ENCODE measurements around the gene SH3BGRL3.
"Not testable (repeated sequence)": the region's sequence is repeated elsewhere in the genome, so short reads cannot be mapped to it uniquely, and the experiment has no call there.

The SH3BGRL3 gene

DNA sequence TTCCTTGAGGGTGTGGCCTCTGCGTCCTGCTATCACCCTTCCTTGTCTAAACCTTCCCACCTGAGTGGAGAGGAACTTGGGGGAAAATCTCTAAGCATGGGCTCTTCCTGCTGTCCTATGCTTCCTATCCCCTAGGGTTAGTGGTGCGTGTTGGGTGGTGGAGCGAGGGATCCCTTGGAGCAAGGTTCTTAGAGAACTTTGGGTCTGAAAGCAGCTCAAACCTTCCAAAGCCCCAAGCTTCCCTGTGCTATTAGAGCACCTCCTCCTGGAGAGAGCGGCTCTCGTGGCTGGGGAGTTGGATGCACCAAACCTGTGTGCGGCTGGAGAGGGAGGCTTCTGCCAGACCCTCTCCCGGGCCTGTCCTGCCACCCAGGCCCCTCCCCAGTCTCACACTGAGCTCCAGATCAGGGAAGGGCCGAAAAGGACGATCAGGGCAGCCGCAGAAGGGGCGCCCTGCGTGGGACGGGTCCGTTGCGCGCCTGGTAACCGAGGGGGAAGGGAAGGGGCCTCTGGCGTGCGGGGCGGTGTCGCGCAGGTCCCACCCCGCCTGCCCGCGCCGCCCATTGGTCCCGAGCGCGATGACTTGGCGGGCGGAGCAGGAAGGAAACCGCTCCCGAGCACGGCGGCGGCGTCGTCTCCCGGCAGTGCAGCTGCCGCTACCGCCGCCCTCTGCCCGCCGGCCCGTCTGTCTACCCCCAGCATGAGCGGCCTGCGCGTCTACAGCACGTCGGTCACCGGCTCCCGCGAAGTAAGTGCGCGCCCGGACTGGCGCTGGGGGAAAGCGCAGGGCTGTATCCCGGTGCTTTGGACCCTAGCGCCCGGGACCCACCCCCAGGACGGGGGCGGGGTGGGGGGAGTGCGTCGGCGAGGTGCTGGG lies at the start of gene SH3BGRL3:
SH3BGRL3 (plus strand) TSS at position 631 of the 877 bp plus-strand sequence; CDS start at position 701, 70 bp downstream.
- TF ChIP-seq ISL1 (CRISPR knock-in tag; IDR thresholded peaks at IDR 0.05) (no peak), ESRRG (CRISPR knock-in tag; IDR thresholded peaks at IDR 0.05) (no peak), TOX (CRISPR knock-in tag; IDR thresholded peaks at IDR 0.05; ENCODE audit: borderline replicate concordance) (no peak), OSR1 (CRISPR knock-in tag; IDR thresholded peaks at IDR 0.05) (no peak), RARB (CRISPR knock-in tag; IDR thresholded peaks at IDR 0.05) (no peak), GLIS3 (CRISPR knock-in tag; IDR thresholded peaks at IDR 0.05) (peak; percentile 18; the same call in 1 of the 2 replicates)
- peak; percentile 83 for ATAC-seq

- ATAC-seq: not testable (repeated sequence)
Observed at GRCh38 chr1:26230682-26231081, 49.2 kb upstream of the SH3BGRL3 start.

DNA sequence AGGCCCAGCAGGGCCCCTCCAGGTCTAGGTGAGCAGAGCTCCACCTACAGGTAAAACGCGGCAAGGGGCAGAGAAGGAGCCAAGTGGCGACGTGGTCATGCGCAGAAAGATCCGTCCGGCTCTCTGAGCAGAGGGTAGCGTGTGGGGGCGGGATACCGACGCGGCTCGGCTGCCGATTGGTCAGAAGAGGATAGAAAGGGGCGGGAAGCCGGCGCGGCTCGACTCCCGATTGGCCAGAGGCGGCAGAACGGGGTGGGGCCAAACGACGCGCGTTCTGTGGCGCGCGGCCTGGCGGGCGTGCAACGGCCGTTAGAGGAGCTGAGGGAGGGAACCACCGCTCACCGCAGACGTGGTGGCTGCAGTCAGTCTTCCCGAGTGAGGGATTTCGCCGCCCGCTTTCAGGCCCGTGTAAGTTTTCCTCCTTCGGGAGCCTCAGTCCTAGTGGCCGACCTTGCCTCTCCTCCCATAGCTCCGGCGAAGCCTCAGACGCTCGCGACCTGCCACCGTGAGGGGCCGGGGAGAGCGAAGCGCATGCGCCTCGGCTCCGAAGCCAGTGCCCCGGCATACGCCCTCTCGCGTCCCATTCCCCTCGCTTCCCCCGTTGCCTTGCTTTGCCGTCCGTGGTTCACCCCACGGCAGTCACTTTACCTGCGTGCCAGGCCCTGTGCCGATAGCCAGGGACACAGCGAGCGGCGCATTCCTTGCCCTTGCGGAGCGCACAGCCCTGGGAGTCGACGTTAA lies 45.8 kb upstream of the SH3BGRL3 start, which contains the start of gene CEP85:
CEP85 (plus strand) TSS at position 298 of the 741 bp plus-strand sequence. CDS start 5,584 bp downstream, outside the sequence.
- no peak for TF ChIP-seq RARB (CRISPR knock-in tag; IDR thresholded peaks at IDR 0.05)
- no peak for TF ChIP-seq ISL1 (CRISPR knock-in tag; IDR thresholded peaks at IDR 0.05)
- no peak for TF ChIP-seq BACH2 (CRISPR knock-in tag; IDR thresholded peaks at IDR 0.05; ENCODE audit: borderline replicate concordance)
- no peak for TF ChIP-seq ZFP30 (CRISPR knock-in tag; IDR thresholded peaks at IDR 0.05)
- TF ChIP-seq TSHZ2 (CRISPR knock-in tag; IDR thresholded peaks at IDR 0.05): no peak
- ATAC-seq: peak; percentile 97

GRCh38 chr1:26234644-26235370 lies 45.1 kb upstream of the SH3BGRL3 start:
- ATAC-seq: peak; percentile 57
- TF ChIP-seq TOX (CRISPR knock-in tag; IDR thresholded peaks at IDR 0.05; ENCODE audit: borderline replicate concordance) (no peak), ZNF565 (CRISPR knock-in tag; conservative IDR thresholded peaks at IDR 0.05; ENCODE audit: low read depth) (no peak), TCF4 (CRISPR knock-in tag; IDR thresholded peaks at IDR 0.05; ENCODE audit: borderline replicate concordance) (no peak), TSHZ2 (CRISPR knock-in tag; IDR thresholded peaks at IDR 0.05) (no peak), OSR1 (CRISPR knock-in tag; IDR thresholded peaks at IDR 0.05) (no peak), ZFP3 (CRISPR knock-in tag; IDR thresholded peaks at IDR 0.05) (no peak)

GRCh38 chr1:26237230-26237966 lies 42.5 kb upstream of the SH3BGRL3 start:
- no peak for ATAC-seq
- peak; percentile 76 for TF ChIP-seq ZNF8 (CRISPR knock-in tag; IDR thresholded peaks at IDR 0.05)
- no peak for TF ChIP-seq PPARA (CRISPR knock-in tag; IDR thresholded peaks at IDR 0.05; ENCODE audit: borderline replicate concordance)
- no peak for TF ChIP-seq ZC3H10 (CRISPR knock-in tag; IDR thresholded peaks at IDR 0.05)
